Limb (tissue), 2 donors: Measurements from ENCODE around the gene FETUB.
"Not testable (repeated sequence)": the region's sequence is repeated elsewhere in the genome, so short reads cannot be mapped to it uniquely, and the experiment has no call there.

Experiments used
- DNase-seq, 2 donors: peaks; one replicate each; pipeline ENCODE4 v3.0.0-alpha.2; 2016; ENCODE audit errors: extremely low spot score in 2 of 2

FETUB gene

GRCh38 chr3:186633481-186633880 lies 6.7 kb upstream of the FETUB start:
- DNase-seq = no peak

GRCh38 chr3:186634207-186634606 lies 6.0 kb upstream of the FETUB start:
- DNase-seq = not testable (repeated sequence)

DNA sequence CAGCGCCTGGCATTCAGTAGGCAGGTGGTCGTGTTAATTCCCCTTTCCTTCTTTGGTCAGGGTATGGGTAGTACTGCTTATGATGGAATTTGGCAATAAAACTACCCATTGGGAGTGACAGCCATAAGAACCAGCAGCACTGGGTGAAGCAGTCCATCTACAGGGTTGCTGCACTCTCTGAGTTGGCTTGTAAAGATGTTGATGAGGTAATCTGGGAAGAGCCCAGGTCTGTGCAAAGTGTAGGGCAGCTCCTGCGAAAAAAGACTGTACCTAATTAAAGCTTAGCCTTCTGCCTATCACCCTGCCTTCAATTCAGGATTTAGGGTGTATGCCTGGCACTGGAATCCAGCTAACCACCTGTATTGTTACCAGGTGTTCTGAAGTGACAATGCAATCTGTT lies 4.7 kb upstream of the FETUB start:
- DNase-seq = no peak

DNA sequence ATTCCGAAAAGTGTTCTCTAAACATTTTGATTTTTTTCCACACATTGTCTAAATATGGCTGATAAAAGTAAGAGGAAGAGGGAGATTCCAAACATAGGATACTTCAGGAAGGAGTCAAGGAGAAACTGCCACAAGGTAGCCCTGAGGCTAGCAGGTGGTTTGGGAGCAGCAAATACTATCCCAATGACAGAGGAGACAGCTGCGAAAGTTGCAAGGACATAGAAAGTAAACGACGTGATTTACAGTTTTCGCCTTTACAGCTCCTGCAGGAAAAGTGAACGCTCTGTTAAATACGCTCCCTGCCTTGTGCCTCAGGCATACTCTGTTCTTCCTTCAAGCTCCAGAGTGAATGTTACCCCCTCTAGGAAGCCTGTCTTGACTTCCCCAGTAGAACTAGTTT lies 3.7 kb upstream of the FETUB start:
- no peak for DNase-seq

DNA sequence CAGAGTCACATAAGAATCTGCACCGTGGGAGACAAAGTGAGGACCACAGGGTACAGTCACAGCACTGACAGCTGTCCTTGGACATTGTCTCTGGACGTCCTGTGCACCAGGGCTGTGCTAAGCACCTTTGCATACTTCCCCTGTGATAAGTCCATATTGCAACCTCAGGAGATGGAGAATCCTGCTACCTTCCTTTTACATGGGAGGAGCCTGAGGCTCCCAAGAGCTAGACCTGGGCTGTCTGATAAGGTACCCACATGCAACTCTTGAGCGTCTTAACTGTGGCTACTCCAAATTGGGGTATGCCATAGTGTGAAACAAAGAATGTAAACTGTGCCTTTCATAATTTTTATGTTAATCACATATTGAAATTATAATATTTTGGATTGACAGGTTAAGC lies 2.5 kb upstream of the FETUB start:
- no peak for DNase-seq

DNA sequence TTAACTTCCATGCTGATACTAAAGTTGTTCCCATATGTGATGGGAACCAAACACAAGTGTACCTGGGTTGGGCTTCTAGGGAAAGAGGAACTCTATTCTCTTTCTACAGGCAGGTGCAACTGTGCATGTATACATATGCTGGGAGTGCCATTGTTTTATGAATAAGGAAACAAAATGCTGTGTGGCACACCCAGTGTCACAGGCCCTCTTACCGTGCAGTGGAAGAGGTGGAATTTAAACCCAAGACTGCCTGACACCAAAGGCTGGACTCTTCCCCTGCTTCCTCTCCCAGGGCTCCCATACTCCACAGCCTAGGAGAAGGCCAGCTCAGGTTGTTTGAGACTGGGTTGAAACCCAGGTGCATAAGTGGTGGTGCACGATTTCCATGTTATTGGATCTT lies 1.9 kb upstream of the FETUB start:
- no peak for DNase-seq

GRCh38 chr3:186640473-186640818 lies 247 bp downstream of the FETUB start:
- no peak for DNase-seq

DNA sequence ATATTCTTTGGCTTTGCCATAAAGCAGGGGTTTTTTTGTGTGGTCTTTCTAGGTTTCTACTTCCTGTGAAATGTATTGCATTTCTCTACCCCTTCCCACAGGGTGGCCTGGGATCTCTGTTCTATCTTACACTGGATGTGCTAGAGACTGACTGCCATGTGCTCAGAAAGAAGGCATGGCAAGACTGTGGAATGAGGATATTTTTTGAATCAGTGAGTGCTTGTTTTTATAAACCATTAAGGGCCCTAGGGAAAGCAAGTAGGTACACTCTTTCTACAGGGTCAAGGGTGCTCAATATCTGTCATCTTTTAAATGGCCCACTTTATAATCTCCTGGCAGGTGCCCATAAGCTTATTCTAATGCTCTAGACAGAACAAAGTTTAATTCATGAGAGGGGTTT lies 730 bp downstream of the FETUB start:
- DNase-seq = no peak

GRCh38 chr3:186642014-186642413 lies 1.8 kb downstream of the FETUB start:
- no peak for DNase-seq

DNA sequence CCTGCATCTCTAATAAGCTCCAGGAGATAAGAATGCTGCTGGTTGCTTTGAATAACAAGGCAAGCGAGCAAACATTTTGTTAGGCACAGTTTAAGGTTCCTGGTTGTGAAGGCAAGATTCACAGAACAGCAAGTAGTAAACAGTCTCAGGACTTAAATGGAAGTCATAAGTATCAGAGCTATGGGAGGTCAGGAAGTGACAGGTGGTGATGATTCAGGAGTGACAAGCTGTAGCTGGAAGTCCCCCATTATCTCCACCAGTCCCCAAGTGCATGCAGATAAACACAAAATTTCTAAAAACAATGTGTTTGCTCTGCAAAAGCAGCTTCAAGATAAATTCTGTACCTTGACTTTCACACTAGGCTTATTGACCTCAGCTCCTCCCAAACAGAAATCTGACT lies 3.3 kb downstream of the FETUB start:
- no peak for DNase-seq

DNA sequence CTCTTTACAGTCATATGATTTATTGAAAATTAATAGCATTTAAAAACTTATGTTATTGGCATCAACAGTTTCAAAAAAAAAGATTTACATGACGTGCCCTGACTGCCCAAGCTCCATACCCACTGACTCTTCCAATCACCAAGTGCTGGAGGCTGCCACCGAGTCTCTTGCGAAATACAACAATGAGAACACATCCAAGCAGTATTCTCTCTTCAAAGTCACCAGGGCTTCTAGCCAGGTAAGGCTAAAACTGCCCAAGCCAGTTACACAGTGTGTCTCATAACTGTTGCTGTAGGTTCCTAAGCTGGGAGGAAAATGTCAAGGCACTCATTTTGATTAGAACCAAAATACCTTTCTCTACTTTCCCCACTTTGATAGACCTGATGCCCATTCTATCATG lies 4.5 kb downstream of the FETUB start:
- no peak for DNase-seq

DNA sequence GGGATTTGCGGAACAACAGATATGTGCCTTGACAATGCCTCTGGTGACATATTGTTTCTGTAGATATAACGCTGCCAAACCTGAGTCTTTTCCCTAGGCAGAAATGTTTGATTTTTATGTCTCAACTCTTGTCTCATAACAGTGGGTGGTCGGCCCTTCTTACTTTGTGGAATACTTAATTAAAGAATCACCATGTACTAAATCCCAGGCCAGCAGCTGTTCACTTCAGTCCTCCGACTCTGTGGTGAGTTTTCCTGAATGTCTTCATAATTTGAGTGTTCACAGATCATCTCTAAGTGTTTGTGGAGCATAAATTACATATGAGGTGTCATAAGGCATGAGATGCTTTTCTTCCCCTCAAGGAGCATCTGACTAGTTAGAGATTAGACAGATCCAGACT lies 5.9 kb downstream of the FETUB start:
- no peak for DNase-seq

DNA sequence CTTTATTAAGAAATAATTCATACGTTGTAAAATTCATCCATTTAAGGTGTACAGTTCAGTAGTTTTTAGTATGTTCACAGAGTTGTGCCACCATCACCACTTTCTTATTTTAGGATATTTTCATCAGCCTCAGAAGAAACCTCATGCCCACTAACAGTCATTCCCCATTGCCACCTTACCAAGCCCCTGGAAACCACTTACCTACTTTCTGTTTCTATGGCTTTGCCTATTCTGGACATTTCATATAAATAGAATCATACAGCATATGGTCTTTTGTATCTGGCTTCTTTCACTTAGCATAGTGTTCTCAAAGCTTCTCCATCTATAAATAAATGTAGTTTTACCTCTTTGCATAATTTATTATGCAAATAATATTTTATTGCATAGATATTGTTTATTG lies 6.6 kb downstream of the FETUB start:
- no peak for DNase-seq

DNA sequence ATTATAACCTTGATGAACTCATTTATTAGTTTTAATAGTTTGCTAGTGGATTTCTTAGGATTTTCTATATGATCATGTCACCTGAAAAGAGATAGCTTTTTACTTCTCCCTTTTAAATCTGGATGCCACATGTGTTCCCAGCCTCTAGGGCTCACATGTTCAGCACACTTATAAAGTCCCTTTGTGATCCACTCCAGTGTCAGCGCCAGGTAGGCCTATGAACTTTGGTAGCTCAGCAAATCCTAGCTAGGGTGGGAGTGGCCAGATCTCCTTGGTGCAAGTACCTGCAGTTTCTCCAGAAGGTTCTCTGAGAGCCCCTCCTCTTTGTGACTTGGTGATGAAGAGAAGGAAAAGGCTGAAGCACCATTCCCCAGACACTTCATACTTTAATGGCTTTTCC lies 8.7 kb downstream of the FETUB start:
- DNase-seq = no peak

DNA sequence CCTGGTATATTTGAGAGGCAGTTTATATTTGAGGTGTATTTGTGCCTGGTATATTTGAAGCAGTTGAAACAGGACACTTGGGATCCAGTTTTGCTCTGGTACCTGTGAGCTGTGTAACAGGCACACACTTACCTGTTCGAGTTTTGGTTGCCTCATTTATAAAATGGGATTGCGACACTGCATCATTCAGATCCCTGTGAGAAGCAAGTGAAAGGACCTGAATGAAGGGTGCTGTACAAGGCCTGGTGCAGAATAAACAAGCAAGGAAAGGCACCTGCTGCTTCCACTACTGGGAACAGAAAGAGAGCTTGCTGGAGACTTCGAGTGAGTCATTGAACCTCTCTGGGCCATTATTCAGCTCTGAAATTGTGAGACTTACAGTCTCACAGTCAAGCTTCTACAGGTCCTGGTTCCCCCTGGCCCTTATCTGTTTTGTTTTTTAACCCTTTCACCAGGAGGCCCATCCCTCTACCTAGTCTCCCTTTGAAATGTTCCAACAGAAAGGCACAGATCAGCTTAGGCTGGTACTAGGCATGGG lies 11.5 kb downstream of the FETUB start:
- DNase-seq = no peak

- DNase-seq = no peak
Measured at GRCh38 chr3:186653080-186653707, 13.0 kb downstream of the FETUB start.

DNA sequence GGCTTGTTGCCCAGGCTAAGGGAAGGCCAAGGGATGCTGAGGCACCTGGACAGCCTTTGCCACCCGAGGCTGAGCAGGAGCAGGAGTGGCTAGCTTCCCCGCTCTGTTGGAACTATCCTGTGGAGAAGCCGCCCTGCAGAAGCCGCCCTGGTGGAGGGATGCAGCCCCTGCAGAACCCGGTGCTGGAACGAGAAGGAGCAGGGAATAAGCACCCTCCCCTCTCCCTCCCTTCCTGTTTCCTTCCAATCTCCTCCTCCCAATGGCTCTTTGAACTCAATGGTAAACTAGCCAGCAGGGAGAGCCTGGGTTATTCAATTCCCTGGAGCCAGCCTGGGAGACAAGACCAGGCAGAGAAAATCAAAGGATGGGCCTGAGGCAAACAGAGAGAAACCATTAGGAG lies 13.8 kb downstream of the FETUB start:
- no peak for DNase-seq

GRCh38 chr3:186663361-186664118 lies 23.3 kb downstream of the FETUB start:
- no peak for DNase-seq

GRCh38 chr3:186664119-186664495 lies 23.9 kb downstream of the FETUB start:
- no peak for DNase-seq

- no peak for DNase-seq
Measured at GRCh38 chr3:186664506-186664905, 24.3 kb downstream of the FETUB start.

DNA sequence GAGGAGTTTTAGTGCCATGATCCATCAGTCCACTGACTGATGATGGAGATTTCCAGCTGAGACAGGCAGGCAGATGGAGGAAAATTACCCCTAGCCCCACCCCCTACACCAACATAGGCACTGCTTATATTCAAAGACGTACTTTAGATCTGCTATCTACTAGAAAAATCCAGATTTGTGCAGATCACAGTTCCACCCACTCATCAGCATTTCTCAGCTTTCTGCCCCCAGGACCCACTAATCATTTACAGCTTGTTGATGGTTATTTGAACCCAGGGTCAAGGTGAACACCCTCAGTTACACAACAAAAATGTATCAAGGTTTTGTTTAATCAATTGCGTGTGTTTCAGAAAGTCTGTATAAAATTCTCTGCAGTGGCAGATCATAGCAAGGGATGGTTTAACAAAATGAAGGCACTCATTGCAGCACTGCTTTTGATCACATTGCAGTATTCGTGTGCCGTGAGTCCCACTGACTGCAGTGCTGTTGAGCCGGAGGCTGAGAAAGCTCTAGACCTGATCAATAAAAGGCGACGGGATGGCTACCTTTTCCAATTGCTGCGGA lies 25.5 kb downstream of the FETUB start, which contains the start of gene HRG:
HRG (plus strand) TSS at position 390 of the 564 bp plus-strand sequence; CDS start at position 408, 18 bp downstream.
- DNase-seq = no peak

GRCh38 chr3:186668426-186668825 lies 28.2 kb downstream of the FETUB start:
- DNase-seq = no peak
